HG03378 (cell line): Measurements from ENCODE around the gene GEN1.

Experiments
- ATAC-seq: cut with Tn5 transposase; IDR thresholded peaks from one replicate; pipeline ENCODE4 v1.9.1; 2021; ENCODE audit warnings: mild to moderate bottlenecking, moderate library complexity; ENCODE audit not compliant: unreplicated experiment

The GEN1 gene

DNA sequence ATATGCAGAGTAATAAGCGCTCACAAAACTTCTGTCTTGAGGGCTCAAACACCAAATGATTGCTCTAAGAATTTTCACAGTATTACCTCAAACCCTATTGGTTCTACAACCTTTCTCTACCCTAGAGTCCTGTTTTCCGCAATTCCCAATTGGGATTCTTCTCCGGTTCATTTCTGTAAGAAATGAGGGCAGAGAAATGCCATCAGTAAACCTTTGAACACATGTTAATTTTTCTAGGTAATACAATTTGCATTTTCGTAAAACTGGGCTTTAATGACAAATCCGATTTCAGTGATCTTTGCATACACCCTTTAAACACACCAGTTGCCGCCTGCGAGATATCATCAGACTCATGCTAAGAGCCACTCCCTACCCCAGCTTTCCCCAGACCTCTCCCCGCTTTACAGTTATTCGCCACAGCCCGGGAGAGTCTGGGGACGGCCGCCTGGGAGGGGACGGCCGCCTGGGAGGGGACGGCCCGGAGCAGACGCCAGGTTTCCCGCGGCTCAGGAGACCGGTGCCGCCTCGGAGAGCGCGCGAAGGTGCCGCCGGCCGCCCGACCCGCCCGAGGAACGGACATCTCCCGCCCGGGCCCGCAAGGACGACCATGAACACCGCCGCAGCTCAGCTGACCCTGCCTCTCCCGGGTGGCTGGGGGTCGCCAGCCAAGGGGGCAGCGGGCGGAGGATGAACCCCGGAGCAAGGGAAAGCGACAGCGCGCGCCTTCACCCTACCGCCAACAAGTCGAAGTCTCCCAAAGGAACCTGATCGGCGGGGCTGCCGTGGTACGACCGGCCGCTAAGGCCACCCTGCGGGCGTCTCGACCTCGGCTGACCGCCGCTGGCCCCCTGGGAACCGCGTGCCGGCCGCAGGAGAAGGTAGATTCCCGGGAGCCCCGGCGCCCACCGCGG lies 791 bp upstream of the GEN1 start:
- ATAC-seq, result peak; percentile 28

DNA sequence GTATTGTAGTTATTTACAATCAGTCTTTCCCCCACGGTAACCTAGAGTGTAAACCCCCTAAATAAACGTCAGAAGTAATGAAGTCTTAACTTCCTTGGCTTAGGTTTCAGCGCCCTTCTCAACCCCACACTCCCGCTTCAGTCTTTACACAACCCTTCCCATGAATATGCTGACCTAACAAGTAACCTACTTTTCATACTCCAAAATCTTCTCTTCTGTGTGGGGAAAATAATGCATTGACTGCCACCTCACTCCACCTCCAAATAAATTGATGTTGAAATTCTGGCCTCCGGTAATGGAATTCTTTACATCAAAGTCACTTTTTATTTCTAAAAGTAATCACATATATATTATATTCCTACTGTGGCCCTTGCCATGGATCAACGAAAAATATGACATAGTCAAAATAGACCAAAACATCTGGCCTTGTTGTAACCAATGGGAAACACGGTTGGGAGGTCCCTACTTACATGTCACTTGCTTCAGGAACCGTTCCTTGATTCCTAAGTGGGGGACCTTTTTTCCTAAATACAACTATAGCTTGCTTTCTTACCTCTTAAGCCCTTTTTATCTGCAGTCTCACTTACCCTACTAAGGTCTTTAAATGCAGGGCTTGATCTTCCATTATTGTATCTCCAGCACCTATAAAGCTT lies 961 bp downstream of the GEN1 start:
- no peak for ATAC-seq

GRCh38 chr2:17756668-17757067 lies 2.7 kb downstream of the GEN1 start:
- ATAC-seq, result no peak

DNA sequence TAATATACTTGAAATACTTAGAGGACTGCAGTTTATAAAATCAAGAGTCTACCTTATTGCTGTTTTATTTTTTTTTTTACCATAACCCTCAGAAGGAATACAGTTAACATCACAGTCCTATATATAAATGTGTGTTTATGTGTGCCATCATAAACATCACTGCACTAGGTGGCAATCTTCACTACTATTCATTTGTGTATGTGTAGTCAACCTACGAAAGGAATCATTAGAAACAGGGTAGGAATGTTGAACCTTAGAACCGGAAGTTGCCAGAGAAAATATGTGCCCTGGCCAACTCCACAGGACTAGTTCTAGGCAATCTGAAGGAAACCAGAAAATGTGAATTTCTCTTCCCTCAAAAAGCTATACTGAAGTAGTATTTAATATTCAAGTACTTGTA lies 3.4 kb downstream of the GEN1 start:
- ATAC-seq, result no peak

- no peak for ATAC-seq
Observed at GRCh38 chr2:17758118-17758517, 4.2 kb downstream of the GEN1 start.

DNA sequence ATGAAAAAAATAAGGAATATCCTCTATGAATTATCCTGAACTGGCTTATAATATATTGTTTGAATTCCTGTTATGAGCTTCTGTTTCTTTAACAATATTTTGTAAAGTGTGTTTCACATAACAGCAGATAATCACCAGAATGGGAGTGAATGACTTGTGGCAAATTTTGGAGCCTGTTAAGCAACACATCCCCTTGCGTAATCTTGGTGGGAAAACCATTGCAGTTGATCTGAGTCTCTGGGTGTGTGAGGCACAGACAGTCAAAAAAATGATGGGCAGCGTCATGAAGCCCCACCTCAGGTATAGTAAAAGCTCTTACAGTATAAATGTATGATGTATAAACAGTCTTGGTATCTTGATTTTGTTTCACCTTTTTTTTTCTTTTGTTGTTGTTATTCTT lies 5.9 kb downstream of the GEN1 start:
- no peak for ATAC-seq

DNA sequence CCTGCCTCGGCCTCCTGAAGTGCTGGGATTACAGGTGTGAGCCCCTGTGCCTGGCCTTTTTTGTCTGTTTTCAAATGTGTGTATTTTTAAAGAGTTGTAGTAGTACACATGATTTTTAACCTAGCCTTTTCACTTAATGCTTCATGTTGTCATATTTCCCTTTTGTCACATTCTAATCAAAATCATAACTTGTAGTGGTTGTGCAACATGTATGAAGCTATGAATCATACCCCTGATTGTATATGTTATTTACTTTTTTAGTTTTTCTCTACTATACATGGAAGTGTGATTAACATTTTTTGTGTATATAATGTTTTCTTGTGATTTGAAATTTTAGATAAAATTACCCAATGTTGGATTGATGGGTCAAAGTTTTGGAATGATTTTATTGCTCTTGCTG lies 8.5 kb downstream of the GEN1 start:
- ATAC-seq, result no peak

GRCh38 chr2:17763641-17764333 lies 9.8 kb downstream of the GEN1 start:
- ATAC-seq, result no peak

DNA sequence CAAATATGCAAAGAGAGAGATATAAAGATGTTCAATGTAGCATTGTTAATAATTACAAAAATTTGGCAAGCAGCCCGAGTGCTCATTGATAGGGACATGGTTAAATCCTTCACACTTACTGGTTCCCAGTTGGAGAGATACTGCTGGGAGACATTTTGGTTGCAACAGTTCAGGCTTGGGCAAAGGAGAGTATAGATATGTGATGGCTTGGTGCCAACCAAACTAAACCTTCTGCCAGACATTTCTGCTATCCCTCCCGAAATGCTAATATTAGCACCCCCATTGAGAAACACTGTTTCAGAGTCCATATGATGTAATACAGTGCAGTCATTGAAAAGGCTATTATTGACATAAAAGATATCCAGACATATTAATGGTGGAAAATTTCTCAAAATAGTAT lies 11.5 kb downstream of the GEN1 start:
- ATAC-seq, result no peak

DNA sequence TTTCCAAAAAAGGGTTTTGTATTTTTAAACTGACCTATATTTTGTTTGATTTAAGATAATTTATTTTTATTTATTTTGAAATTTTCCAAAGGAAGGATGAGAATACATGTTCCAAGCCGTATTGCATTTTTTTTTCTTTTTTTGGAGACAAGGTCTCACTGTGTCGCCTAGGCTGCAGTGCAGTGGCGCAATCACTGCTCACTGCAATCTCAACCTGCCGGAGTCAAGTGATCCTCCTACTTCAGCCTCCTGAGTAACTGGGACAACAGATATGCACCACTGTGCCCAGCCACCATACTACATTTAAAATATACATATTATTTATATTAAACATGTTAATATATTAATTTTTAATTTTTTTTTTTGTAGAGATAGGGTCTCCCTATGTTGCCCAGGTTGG lies 15.0 kb downstream of the GEN1 start:
- ATAC-seq, result no peak

DNA sequence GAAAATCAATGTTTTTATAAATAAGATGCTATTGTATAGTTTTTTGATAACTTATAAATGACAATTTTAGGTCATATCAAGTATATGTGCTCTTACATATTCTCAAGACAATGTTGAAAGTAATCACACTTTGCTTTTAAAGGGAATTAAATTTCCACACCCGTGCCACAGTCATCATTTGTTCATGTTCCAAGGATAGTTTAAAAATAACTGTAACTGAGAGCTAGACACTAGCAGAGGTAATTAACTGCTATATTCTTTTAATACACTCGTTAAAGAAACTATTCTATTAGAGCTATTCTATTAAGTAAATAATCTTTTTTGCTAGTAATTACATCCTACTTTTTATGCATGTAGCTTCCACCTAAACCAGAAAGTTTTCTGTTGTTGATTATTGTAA lies 18.0 kb downstream of the GEN1 start:
- ATAC-seq, result no peak

- ATAC-seq, result no peak
Observed at GRCh38 chr2:17772532-17772931, 18.6 kb downstream of the GEN1 start.

DNA sequence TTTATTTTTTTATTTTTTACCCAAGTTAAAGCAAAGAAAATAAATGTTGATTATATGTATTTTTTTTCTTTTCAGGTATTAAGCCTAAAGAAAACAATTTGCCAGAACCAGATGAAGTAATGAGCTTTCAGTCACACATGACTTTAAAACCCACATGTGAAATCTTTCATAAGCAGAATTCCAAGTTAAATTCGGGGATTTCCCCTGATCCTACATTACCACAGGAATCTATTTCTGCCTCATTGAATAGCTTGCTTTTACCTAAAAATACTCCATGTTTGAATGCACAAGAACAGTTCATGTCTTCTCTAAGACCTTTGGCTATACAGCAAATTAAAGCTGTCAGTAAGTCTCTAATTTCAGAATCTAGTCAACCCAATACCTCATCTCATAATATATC lies 26.6 kb downstream of the GEN1 start:
- no peak for ATAC-seq

- ATAC-seq, result no peak
Observed at GRCh38 chr2:17781482-17781881, 27.5 kb downstream of the GEN1 start.

DNA sequence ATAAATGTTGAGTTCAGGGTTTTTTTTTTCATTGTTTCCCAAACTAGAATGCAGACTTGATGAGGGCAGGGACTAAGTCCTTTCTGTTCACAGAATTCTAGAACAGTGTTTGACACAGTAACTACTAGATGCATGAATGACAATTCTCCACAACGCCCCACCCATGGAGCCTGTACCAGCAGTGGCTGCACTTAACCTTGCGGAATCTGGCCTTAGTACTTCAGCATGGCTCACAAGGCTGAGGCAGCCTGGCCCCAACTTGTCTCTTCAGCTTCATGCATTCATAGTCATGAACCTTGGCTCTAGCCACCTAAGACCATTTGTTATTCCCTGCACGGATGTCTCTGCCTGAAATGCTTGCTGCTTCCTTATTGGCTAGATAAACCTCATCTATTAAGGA lies 32.8 kb downstream of the GEN1 start:
- no peak for ATAC-seq

- ATAC-seq, result no peak
Observed at GRCh38 chr2:17788773-17789172, 34.8 kb downstream of the GEN1 start.

DNA sequence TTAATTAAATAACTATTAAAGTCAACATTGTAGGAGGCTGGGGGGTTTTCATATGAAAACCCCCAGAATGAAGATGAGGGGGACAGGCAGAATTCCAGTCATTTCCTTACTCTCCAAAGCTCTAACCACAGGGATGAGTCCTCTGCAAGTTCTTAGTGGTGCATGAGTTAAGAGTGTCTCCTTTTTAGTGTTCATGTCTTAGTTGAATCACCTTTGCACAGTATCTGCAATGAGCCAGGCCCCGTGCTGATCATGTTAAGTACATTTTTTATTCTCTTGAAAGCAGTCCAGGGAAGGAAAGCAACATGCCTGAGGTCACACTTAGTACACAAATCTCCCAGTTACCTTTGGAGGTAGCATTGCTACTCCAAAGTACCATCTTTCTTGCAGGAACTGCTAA lies 36.6 kb downstream of the GEN1 start:
- no peak for ATAC-seq

GRCh38 chr2:17791121-17791816 lies 37.3 kb downstream of the GEN1 start:
- no peak for ATAC-seq

- no peak for ATAC-seq
Observed at GRCh38 chr2:17791817-17792130, 37.8 kb downstream of the GEN1 start.

DNA sequence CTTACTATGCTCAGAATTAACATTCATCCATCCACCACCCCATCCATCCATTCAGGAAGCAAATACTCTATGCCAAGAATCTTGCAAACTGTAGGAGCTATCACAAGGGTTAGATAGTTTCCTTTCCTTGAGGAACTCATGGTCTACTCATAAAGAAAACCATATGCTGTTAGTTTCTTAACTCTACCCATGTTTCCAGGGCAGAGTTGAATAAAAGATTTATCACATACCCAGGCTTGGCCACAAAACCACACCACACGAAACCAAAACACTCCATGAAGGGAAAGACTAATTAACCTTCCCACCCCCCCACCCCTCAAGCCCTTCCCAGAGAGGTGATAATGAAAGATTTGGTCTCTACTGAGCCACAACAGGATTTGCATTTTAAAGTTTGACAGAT lies 38.6 kb downstream of the GEN1 start:
- peak; percentile 73 for ATAC-seq

DNA sequence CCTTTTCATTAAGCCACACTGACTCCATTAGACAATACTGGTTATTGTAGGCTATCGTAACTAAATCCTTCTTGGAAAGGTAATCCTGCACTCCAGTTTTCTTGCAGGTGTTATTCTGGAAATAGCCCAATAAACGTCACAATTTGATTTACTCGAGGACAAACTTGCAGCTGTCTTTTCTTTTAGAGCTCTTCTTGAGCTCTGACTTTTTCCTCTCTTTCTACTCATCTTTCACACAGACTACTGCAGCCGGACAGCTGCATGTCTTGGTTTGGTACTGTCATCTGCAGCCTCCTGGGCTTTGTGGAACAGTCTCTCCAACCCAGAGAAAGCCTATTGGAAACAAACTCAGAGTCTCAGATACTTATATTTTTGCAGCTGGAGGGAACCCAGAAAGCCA lies 39.4 kb downstream of the GEN1 start:
- no peak for ATAC-seq
